A549 (cell line): ENCODE measurements around the gene SNRNP25. TPM values are rescaled to one million over a fixed set of nuclear protein-coding genes. Genes with fewer than 3 reads are reported as not detected.

ENCODE experiments used
- ATAC-seq, 2 experiments: fragments of 200-7000 bp in 1 of 2; fragments of >200 bp in 1 of 2; cut with Nextera tagmentation in 1 of 2; cut with Tn5 transposase in 1 of 2; 3 replicates each; pipeline versions ENCODE4 v1.8.0 to v1.9.1; 2018 to 2020; ENCODE audit warnings: mild to moderate bottlenecking in 1 of 2, moderate library complexity in 1 of 2
- CTCF ChIA-PET: fragments of 300-600 bp; sonication (Branson Sonifier 250); formaldehyde crosslinking; extraction: SDS; loops from one replicate; lab custom pipeline; 2021; ENCODE audit warnings: antibody characterized with exemption, inconsistent platforms; lab: Yijun Ruan, JAX
- POLR2A ChIA-PET: fragments of 350-600 bp; formaldehyde crosslinking; extraction: SDS; loops from one replicate; lab custom pipeline; 2021; ENCODE audit warnings: antibody characterized with exemption, inconsistent platforms; lab: Yijun Ruan, JAX
- DNase-seq, 2 experiments: peaks; one replicate each; pipeline versions ENCODE4 v3.0.0 to v3.0.0-alpha.2; 2011 to 2016; ENCODE audit warnings: low read depth in 1 of 2, low spot score in 1 of 2
- FAIRE-seq: peaks from 2 replicates; lab custom pipeline; 2011; peaks lifted over from hg19 to GRCh38; lab: Jason Lieb, UNC
- H3K27ac ChIP-seq, 2 experiments: fragments of >200 bp; sonication (Bioruptor Twin); formaldehyde crosslinking; 3 replicates each; pipeline ENCODE4 v1.5.1; 2016 to 2017
- H3K4me1 ChIP-seq: fragments of >200 bp; sonication (Bioruptor Twin); formaldehyde crosslinking; 3 replicates; pipeline ENCODE4 v1.6.1; 2016
- H3K4me2 ChIP-seq: fragments of >200 bp; sonication (Bioruptor Twin); formaldehyde crosslinking; 3 replicates; pipeline ENCODE4 v1.6.1; 2016
- H3K4me3 ChIP-seq: fragments of >200 bp; sonication (Bioruptor Twin); formaldehyde crosslinking; 3 replicates; pipeline ENCODE4 v1.5.1; 2016
- H3K9me3 ChIP-seq: fragments of >200 bp; sonication (Bioruptor Twin); formaldehyde crosslinking; 3 replicates; pipeline ENCODE4 v1.6.1; 2016
- BHLHE40 ChIP-seq: IDR thresholded peaks from 2 replicates; pipeline ENCODE4 v1.6.1; 2012; ENCODE audit warnings: low read depth, low read length, inconsistent platforms
- CBX2 ChIP-seq: fragments of 200-600 bp; sonication (generic); IDR thresholded peaks from 2 replicates; pipeline ENCODE4 v1.6.1; 2016; ENCODE audit warnings: low read depth, mild to moderate bottlenecking, borderline replicate concordance
- E2F6 ChIP-seq: IDR thresholded peaks from 2 replicates; pipeline ENCODE4 v1.6.1; 2012; ENCODE audit warnings: low read depth, borderline replicate concordance
- EHF ChIP-seq: fragments of 250-450 bp; sonication (Bioruptor Pico); IDR thresholded peaks from 2 replicates; pipeline ENCODE4 v1.5.0; 2020; ENCODE audit warnings: mild to moderate bottlenecking
- EHMT2 ChIP-seq: fragments of 200-600 bp; sonication (generic); IDR thresholded peaks from 2 replicates; pipeline ENCODE4 v1.6.1; 2016; ENCODE audit warnings: antibody characterized with exemption, low read depth, mild to moderate bottlenecking, moderate library complexity
- FOSL2 ChIP-seq, 2 experiments: fragments of 450-650 bp in 1 of 2; fragments of >200 bp in 1 of 2; sonication (Bioruptor Twin) in 1 of 2; formaldehyde crosslinking; IDR thresholded peaks; 2 replicates each; pipeline versions ENCODE4 v1.5.0 to v1.6.1; 2016 to 2020; ENCODE audit warnings: mild to moderate bottlenecking in 1 of 2, moderate library complexity in 1 of 2
- FOXS1 ChIP-seq: fragments of 250-450 bp; sonication (Bioruptor Pico); IDR thresholded peaks from 2 replicates; pipeline ENCODE4 v1.5.0; 2020; ENCODE audit warnings: mild to moderate bottlenecking, moderate library complexity
- HES2 ChIP-seq: fragments of >200 bp; sonication (Bioruptor Twin); formaldehyde crosslinking; IDR thresholded peaks from 2 replicates; pipeline ENCODE4 v1.6.1; 2016
- HMGXB4 ChIP-seq: fragments of 250-450 bp; sonication (Bioruptor Pico); IDR thresholded peaks from 2 replicates; pipeline ENCODE4 v1.5.0; 2021; ENCODE audit warnings: mild to moderate bottlenecking, moderate library complexity, borderline replicate concordance
- HOXA7 ChIP-seq: fragments of 250-450 bp; sonication (Bioruptor Pico); IDR thresholded peaks from 2 replicates; pipeline ENCODE4 v1.5.0; 2020; ENCODE audit warnings: mild to moderate bottlenecking, moderate library complexity
- JUN ChIP-seq, 2 experiments: fragments of >200 bp; sonication (Bioruptor Twin); formaldehyde crosslinking; IDR thresholded peaks; 2 replicates in 1 of 2; 3 replicates in 1 of 2; pipeline ENCODE4 v1.6.1; 2016 to 2017
- JUNB ChIP-seq: fragments of >200 bp; sonication (Bioruptor Twin); formaldehyde crosslinking; IDR thresholded peaks from 2 replicates; pipeline ENCODE4 v1.6.1; 2016
- KDM5A ChIP-seq: fragments of 200-600 bp; sonication (generic); IDR thresholded peaks from 2 replicates; pipeline ENCODE4 v1.6.1; 2016; ENCODE audit warnings: antibody characterized with exemption, mild to moderate bottlenecking
- MAZ ChIP-seq: fragments of 150-350 bp; IDR thresholded peaks from 2 replicates; pipeline ENCODE4 v1.6.1; 2014; ENCODE audit warnings: antibody characterized with exemption, low read depth, low read length, borderline replicate concordance
- NFE2L2 ChIP-seq: fragments of 150-350 bp; conservative IDR thresholded peaks from 2 replicates; pipeline ENCODE4 v1.6.1; 2014; ENCODE audit warnings: low read length
- NPAS2 ChIP-seq: fragments of 250-450 bp; sonication (Bioruptor Pico); IDR thresholded peaks from 2 replicates; pipeline ENCODE4 v1.8.0; 2022; ENCODE audit warnings: mild to moderate bottlenecking, moderate library complexity, borderline replicate concordance
- POLR2A ChIP-seq: IDR thresholded peaks from 2 replicates; pipeline ENCODE4 v1.6.1; 2012; ENCODE audit warnings: mild to moderate bottlenecking, low read length
- RAD21 ChIP-seq, 2 experiments: fragments of >200 bp in 1 of 2; sonication (Bioruptor Twin) in 1 of 2; formaldehyde crosslinking in 1 of 2; IDR thresholded peaks in 1 of 2; conservative IDR thresholded peaks in 1 of 2; 2 replicates in 1 of 2; 3 replicates in 1 of 2; pipeline ENCODE4 v1.6.1; 2012 to 2018; ENCODE audit warnings: inconsistent platforms in 1 of 2
- RCOR1 ChIP-seq: fragments of 150-350 bp; IDR thresholded peaks from 2 replicates; pipeline ENCODE4 v1.6.1; 2014; ENCODE audit warnings: antibody characterized with exemption, low read length, low read depth
- REST ChIP-seq: fragments of 200-600 bp; sonication (generic); IDR thresholded peaks from 2 replicates; pipeline ENCODE4 v1.6.1; 2016; ENCODE audit warnings: antibody characterized with exemption, mild to moderate bottlenecking, moderate library complexity
- RFX5 ChIP-seq: fragments of 450-650 bp; IDR thresholded peaks from 2 replicates; pipeline ENCODE4 v1.7.1; 2014; ENCODE audit warnings: antibody characterized with exemption, mild to moderate bottlenecking, moderate library complexity
- RNF2 ChIP-seq: fragments of 200-600 bp; sonication (generic); IDR thresholded peaks from 2 replicates; pipeline ENCODE4 v1.6.1; 2016; ENCODE audit warnings: low read depth, mild to moderate bottlenecking, antibody characterized with exemption, moderate library complexity, borderline replicate concordance
- SMC3 ChIP-seq: fragments of >200 bp; sonication (Bioruptor Twin); formaldehyde crosslinking; IDR thresholded peaks from 3 replicates; pipeline ENCODE4 v1.6.1; 2018; ENCODE audit warnings: inconsistent platforms
- TP53 ChIP-seq: fragments of 250-450 bp; sonication (Bioruptor Pico); IDR thresholded peaks from 2 replicates; pipeline ENCODE4 v1.5.0; 2021; ENCODE audit warnings: mild to moderate bottlenecking, moderate library complexity
- USF2 ChIP-seq: fragments of 450-650 bp; IDR thresholded peaks from 2 replicates; pipeline ENCODE4 v1.6.1; 2014; ENCODE audit warnings: antibody characterized with exemption
- ZFP36 ChIP-seq: fragments of 450-650 bp; IDR thresholded peaks from 2 replicates; pipeline ENCODE4 v1.6.1; 2014; ENCODE audit warnings: borderline replicate concordance; ENCODE audit not compliant: partially characterized antibody
- ZNF302 ChIP-seq: fragments of 250-450 bp; sonication (Bioruptor Pico); IDR thresholded peaks from 2 replicates; pipeline ENCODE4 v1.9.0; 2021; ENCODE audit warnings: inconsistent platforms, mild to moderate bottlenecking, moderate library complexity
- WGBS: methylation state at CpG from one replicate; pipeline ENCODE4 v1.1.6; 2017; ENCODE audit errors: missing lambda C conversion rate; 5-methylcytosine and 5-hydroxymethylcytosine counted together
- polyA plus RNA-seq, 4 experiments: library from polyadenylated mRNA; depleted of rRNA in 3 of 4; stranded (reverse); fragments of >200 nt; fragmentation: RNase III in 1 of 4; extraction: RNeasy Plus Mini Kit Qiagen cat#74134 plus additional on column Dnase treatment in 1 of 4; gene quantifications; 2 replicates in 3 of 4; 3 replicates in 1 of 4; pipeline ENCODE4 v1.2.3, GENCODE V29; 2011 to 2017

The SNRNP25 gene
- polyA plus RNA-seq, 2 of the 4 experiments (the other 2 are of a cell fraction), result 45.0 to 82.2 TPM

- no peak overlapping the region for H3K4me3 ChIP-seq
- no peak for TF ChIP-seq EHMT2
- no peak for TF ChIP-seq USF2
- TF ChIP-seq FOXS1, result no peak
- TF ChIP-seq SMC3, result no peak
- no peak for TF ChIP-seq ZNF302 (CRISPR knock-in tag)
- no peak for TF ChIP-seq RFX5
- no peak for TF ChIP-seq FOSL2 (IDR thresholded peaks at IDR 0.05)
- no peak for TF ChIP-seq FOSL2 (CRISPR knock-in tag; IDR thresholded peaks at IDR 0.05)
- TF ChIP-seq TP53 (CRISPR knock-in tag), result no peak
- no peak for TF ChIP-seq JUN (IDR thresholded peaks at IDR 0.05)
- TF ChIP-seq REST, result no peak
- no peak for TF ChIP-seq RCOR1
- TF ChIP-seq MAZ, result no peak
- no peak for TF ChIP-seq CBX2
- TF ChIP-seq NFE2L2, result no peak
- no peak for TF ChIP-seq RNF2
- no peak for TF ChIP-seq POLR2A
- TF ChIP-seq BHLHE40, result no peak
- TF ChIP-seq ZFP36, result no peak
- CTCF ChIA-PET, result interaction anchor here (1.0 to 25.2 kb wide), 7 partner anchors 9 to 300 kb away, joined by 3 to 718 read pairs (median 72); partner anchors contain the start of genes HBQ1, MPG, POLR3K and RHBDF1
- no peak for DNase-seq
- FAIRE-seq, result no peak
- no peaks in the 10 kb centered on the region; the same call in 2 of the 3 replicates for H3K4me1 ChIP-seq
- H3K4me2 ChIP-seq, result no peak overlapping the region
- H3K27ac ChIP-seq, result no peak overlapping the region
- WGBS, result 98% methylated on average over 30 of the region's 32 CpGs
- POLR2A ChIA-PET, result no interaction called here
- no peak for ATAC-seq
- no peaks in the 10 kb centered on the region for H3K9me3 ChIP-seq
Measured at GRCh38 chr16:61879-62281, 8.3 kb downstream of the SNRNP25 start.

- Histone ChIP-seq H3K4me2 (no peak overlapping the region), H3K9me3 (no peaks in the 10 kb centered on the region)
- ATAC-seq (no peak), DNase-seq (no peak)
- TF ChIP-seq NPAS2, result no peak
- TF ChIP-seq RAD21 (conservative IDR thresholded peaks at IDR 0.05 in 1 of 2, IDR thresholded peaks at IDR 0.05 in 1 of 2), result no peak
- no peak for TF ChIP-seq HMGXB4 (CRISPR knock-in tag)
- TF ChIP-seq HES2, result no peak
- no peak for TF ChIP-seq EHF (CRISPR knock-in tag)
- no peak for TF ChIP-seq E2F6
- TF ChIP-seq FOXS1, result no peak
- TF ChIP-seq HOXA7, result no peak
- TF ChIP-seq JUNB, result no peak
- TF ChIP-seq KDM5A, result no peak
- no peak for TF ChIP-seq RFX5
- TF ChIP-seq, all 56 proteins: peak for 0
- no peak for FAIRE-seq
- WGBS, result 91% methylated on average over 34 of the region's 34 CpGs
- ChIA-PET POLR2A (interaction anchor here (1.0 kb wide), 1 partner anchor 34 kb away, joined by 4 read pairs; no protein-coding TSS in a partner anchor), CTCF (interaction anchor here (0.8 to 25.2 kb wide), 8 partner anchors 10 to 339 kb away, joined by 3 to 718 read pairs (median 39); partner anchors contain the start of genes DECR2, HBQ1, MPG and POLR3K)
- H3K4me1 ChIP-seq, result no peaks in the 10 kb centered on the region; the same call in 2 of the 3 replicates
- no peak overlapping the region for H3K4me3 ChIP-seq
- H3K27ac ChIP-seq, result no peak overlapping the region
Measured at GRCh38 chr16:62283-62967, 8.8 kb downstream of the SNRNP25 start.
